SU-DHL-6 (cell line): ENCODE data around the gene TNFRSF17.

Source experiments
- EZH2phosphoT487 ChIP-seq: fragments of 200-600 bp; sonication (generic), shearing (Covaris generic); conservative IDR thresholded peaks from 2 replicates; pipeline ENCODE4 v1.6.1; 2018; ENCODE audit warnings: mild to moderate bottlenecking, antibody characterized with exemption, low read length, moderate library complexity, mixed read lengths
- TF ChIP-seq, protein P1 (sequence below): fragments of 200-600 bp; sonication (generic); IDR thresholded peaks from one replicate; pipeline ENCODE4 v1.5.1; 2017; ENCODE audit warnings: antibody characterized with exemption, mild to moderate bottlenecking, low read length, moderate library complexity; ENCODE audit not compliant: insufficient read depth, poor library complexity, severe bottlenecking

DNA sequence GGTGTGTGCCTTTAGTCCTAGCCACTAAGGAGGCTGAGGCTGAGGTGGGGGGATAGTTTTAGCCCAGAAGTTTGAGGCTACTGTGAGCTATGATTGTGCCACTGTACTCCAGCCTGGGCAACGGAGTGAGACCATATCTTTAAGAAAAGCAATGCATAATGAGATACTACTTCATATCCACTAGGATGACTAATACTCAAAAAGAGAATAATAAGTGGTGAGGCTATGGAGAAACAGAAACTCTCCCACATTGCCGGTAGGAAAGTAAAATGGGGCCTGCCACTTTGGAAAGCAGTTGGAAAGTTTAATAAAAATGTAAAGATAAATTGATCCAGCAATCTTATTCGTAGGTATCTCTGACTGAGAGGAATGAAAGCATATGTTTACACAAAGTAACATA lies 18.6 kb upstream of the TNFRSF17 start:
- TF ChIP-seq, protein P1, sequence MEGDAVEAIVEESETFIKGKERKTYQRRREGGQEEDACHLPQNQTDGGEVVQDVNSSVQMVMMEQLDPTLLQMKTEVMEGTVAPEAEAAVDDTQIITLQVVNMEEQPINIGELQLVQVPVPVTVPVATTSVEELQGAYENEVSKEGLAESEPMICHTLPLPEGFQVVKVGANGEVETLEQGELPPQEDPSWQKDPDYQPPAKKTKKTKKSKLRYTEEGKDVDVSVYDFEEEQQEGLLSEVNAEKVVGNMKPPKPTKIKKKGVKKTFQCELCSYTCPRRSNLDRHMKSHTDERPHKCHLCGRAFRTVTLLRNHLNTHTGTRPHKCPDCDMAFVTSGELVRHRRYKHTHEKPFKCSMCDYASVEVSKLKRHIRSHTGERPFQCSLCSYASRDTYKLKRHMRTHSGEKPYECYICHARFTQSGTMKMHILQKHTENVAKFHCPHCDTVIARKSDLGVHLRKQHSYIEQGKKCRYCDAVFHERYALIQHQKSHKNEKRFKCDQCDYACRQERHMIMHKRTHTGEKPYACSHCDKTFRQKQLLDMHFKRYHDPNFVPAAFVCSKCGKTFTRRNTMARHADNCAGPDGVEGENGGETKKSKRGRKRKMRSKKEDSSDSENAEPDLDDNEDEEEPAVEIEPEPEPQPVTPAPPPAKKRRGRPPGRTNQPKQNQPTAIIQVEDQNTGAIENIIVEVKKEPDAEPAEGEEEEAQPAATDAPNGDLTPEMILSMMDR, result no peak
- TF ChIP-seq EZH2phosphoT487, result no peak
